GM19467 (cell line): ENCODE data around the gene MYO5B.
"Not testable (repeated sequence)": the region's sequence is repeated elsewhere in the genome, so short reads cannot be mapped to it uniquely, and the experiment has no call there.

Experiments used
- ATAC-seq: cut with Tn5 transposase; IDR thresholded peaks from one replicate; pipeline ENCODE4 v1.9.1; 2021; ENCODE audit warnings: mild to moderate bottlenecking, moderate library complexity; ENCODE audit not compliant: unreplicated experiment

Gene MYO5B

GRCh38 chr18:49894517-49895226 lies 300.3 kb downstream of the MYO5B start:
- no peak for ATAC-seq

- no peak for ATAC-seq
Observed at GRCh38 chr18:49893036-49893435, 301.9 kb downstream of the MYO5B start.

DNA sequence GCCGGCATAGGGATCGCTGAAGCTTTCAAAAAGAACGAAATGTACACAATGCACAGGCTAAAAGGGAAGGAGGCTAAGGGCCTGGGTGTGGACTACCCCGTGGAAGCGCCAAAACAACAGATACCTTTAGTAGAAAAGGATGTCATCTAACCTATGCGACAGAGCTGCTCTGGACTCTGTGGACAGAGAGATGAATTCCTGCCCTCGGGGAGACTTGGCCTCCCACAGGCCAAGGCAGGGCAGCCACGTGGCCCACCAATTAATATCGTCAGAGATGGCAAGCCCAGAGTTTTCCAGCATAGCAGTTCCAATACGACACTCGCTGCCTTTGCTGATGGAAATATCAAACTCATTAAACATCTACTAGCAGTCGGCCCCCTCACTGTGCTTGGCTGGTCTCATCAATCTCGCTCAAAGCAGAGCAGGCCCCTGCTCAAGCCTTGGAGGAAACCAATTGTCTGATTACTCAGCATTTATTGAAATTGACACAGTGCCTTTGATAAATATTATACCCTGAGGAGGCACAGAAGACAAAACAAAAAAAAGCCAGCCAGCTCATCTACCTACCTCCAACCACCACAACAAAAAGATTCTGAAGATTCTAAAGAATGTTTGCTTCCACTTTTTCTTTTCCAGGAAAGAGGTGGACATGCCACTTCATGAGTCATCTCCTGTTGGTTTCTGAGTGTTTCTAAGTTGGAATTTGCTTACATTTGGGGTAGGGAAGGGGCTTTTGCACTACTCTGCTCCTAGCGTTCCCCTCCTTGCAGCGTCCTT lies 302.6 kb downstream of the MYO5B start:
- ATAC-seq = no peak

DNA sequence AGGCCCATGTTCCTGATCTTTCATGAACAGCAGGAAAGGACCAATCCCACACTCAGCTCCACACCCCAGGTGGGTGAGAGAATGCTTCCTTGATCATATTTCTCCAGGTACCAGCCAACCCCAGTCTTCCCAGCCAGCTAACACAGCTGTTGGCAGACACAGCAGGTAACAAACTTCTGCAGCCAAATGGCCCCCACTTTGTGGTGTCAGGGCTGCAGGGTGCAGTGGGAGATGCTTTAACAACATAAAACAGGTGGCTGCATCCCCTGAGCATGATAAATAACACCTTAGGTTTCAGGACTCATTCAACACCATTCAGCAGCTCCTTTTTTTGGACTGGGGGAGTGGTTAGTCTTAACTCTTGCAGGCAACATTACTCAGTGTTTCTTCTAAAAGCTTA lies 304.9 kb downstream of the MYO5B start:
- no peak for ATAC-seq

- ATAC-seq = not testable (repeated sequence)
Observed at GRCh38 chr18:49889552-49889951, 305.4 kb downstream of the MYO5B start.

- no peak for ATAC-seq
Observed at GRCh38 chr18:49886891-49887764, 307.8 kb downstream of the MYO5B start.

- ATAC-seq = no peak
Observed at GRCh38 chr18:49884959-49885358, 310.0 kb downstream of the MYO5B start.

GRCh38 chr18:49884465-49884864 lies 310.5 kb downstream of the MYO5B start:
- ATAC-seq = no peak

DNA sequence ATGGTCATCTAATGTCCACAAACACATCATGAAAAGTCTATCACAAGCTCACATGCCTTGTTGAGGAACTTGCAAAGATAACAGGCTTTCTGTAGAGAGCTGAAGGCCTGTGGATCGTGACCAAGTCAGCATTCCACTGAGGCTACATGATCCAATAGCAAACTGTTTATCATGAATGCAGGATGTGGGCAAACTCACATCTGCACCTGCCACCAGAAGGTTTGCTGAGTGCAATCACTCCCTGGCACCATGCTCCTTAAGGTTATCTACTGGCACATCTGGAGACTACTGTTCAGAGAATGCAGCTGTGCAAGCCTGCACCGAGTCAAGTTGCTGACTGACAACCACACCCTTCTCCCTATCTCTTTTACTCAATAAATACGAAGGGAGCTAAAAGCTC lies 314.3 kb downstream of the MYO5B start:
- ATAC-seq = no peak

GRCh38 chr18:49879271-49879580 lies 315.7 kb downstream of the MYO5B start:
- ATAC-seq = no peak

DNA sequence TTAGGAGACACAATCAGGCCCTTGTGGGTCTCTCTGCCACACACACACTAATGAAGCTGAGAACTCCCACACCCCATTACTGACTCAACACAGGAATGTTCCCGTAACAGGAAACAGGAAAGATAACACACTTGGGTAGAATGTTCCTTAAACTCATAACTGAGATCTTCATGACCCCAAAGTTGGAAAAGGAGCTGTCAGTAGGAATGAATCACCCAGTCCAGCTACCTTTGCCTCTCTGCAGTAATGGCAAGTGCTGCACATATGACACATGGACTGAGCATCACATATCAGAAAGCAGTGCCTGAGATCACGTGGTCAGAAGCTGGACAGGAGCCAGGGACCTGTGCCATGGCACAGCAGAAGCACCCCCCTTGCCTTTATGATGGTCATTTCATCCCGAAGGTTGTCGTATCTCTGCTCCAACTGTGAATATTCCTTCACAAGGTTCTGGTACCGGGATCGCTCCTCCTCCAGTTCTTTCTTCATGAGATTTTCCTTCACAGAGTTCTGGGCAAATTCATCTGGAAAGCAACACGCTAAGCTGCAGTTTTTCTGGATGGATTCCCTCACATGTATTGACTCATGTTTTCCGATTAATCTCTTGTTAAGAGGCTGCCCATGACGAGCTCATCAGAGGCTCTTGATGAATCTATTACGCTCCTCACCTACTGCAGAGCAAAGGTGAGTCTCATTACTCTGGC lies 316.2 kb downstream of the MYO5B start:
- ATAC-seq = no peak

- no peak for ATAC-seq
Observed at GRCh38 chr18:49878015-49878414, 316.9 kb downstream of the MYO5B start.

DNA sequence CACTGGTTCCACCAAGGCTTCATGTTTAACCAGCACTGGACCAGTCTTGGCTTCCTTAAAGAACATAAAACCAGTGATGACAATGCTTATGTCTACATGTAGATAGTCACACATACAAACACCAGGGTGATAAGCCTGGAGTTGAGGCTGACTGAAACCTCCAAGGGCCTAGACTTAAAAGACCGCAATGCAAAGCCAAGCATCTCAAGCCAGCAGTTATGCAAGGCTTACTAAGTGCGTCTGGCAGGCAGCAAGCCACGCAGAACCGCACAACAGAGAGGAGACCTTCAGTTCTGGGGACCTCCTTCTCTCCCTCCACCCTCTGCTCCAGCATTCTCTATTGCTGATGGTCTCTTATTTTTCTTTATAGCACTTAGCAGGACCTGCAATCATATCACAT lies 318.4 kb downstream of the MYO5B start:
- no peak for ATAC-seq

GRCh38 chr18:49875783-49876182 lies 319.2 kb downstream of the MYO5B start:
- ATAC-seq = no peak

DNA sequence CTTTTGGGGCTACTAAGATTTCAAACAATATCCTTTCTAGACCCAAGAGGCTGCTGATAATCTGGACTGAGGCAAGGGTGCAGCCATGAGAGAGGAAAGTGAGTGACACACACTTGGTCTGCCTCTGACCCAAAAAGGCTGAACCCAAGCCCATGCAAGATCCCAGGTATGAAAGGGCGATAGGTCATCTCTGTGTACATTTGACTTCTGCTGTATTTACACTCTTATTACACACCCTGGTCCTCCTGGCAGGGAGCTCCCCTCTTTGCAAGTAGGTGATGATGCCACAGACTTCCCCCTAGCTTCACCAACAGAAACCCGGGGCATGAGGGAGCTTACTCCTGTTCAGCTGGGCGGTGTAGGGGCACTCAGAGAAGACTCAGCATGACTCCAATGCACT lies 319.8 kb downstream of the MYO5B start:
- no peak for ATAC-seq

GRCh38 chr18:49874238-49874637 lies 320.7 kb downstream of the MYO5B start:
- no peak for ATAC-seq

DNA sequence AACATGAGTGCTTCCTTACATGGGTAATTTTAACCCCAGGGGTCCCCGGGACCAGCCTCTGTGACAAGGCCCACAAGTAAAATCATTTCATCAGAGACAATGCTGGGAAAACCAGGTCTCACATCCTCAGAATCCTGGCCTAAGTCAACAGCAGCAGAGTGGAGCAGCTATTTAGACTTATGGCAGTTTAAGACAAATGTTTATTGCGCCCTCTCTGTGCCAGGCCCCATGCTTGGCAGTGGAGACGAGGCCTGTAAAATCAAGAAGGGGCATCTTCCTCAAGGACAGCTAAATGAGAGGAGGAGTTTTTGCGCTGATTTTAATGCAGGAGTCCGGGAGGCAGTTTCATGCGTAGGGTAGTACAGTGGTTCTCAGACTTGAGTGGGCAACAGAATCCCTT lies 325.6 kb downstream of the MYO5B start:
- no peak for ATAC-seq

DNA sequence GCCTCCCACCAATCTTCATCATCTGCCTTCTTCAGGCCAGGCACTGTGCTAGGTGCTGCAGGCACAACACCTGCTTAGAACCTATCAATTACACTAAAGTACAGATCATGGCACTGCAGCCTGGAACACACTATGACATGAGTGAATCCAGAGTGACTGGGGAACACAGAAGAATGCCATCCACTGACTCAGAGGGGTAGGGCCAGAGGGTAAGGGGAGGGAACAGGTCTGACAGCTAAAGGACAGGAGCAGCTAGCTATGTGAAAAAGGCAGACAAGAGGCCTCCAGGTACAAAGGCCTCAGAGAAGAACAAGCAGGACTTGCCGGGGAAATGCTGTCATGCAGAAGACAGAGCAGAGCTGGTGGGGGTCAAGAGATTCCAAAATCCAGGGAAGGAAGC lies 328.3 kb downstream of the MYO5B start:
- no peak for ATAC-seq

DNA sequence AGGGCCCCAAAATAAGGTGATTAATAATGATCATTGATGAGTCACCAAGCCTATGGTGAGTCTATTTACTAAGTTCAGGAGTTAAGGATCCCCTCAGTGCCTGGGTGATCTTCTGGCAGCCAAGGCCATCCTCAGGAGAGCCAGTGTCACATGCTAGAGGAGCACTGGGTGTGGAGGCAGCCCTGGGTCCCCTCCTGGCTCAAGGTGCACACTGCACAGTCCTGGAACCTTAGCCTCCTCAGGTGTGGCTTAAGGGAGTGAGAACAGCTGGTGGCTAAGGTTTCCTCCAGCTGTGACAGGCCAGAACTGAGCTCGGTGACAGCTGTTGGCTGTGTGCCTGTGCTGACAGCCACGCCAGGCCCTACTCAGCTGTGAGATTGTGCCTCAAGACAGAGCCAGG lies 329.5 kb downstream of the MYO5B start:
- ATAC-seq = no peak

- ATAC-seq = no peak
Observed at GRCh38 chr18:49863769-49864621, 331.0 kb downstream of the MYO5B start.
